ENCODE results near the gene LRRC56. TPM values are rescaled to one million over a fixed set of nuclear protein-coding genes. Genes with fewer than 3 reads are reported as not detected.
A peak's percentile ranks its signal among the peaks of the same experiment; 100 is the strongest.

The LRRC56 gene
- total RNA-seq, 1 experiment from 2014 or later = 3.4 TPM

- H3K79me1 ChIP-seq (ENCODE audit: insufficient read depth, low read depth, low read length, poor library complexity, severe bottlenecking) = no peaks in the 10 kb centered on the region
- no peak overlapping the region for H3K23ac ChIP-seq (ENCODE audit: insufficient read length, low read depth, low read length)
- DNase-seq = peak; percentile 75
- H3T11ph ChIP-seq (ENCODE audit: low read length) = no peak overlapping the region
- H3K4me1 Mint-ChIP-seq = peaks cover 11 to 28% of the 10 kb centered on the region in 2 experiments
- no peak overlapping the region for H3K18ac ChIP-seq (ENCODE audit: insufficient read length, low read depth, low read length)
- no peak overlapping the region for H2BK20ac ChIP-seq (ENCODE audit: low read depth, low read length, poor library complexity, severe bottlenecking)
- peak overlapping the region; percentile 57 to 72 for H3K4me3 Mint-ChIP-seq
- peaks cover 31% of the 10 kb centered on the region for H3K27me3 Mint-ChIP-seq (ENCODE audit: low read depth)
- no peaks in the 10 kb centered on the region for H4K20me1 ChIP-seq (ENCODE audit: control insufficient read depth, insufficient read depth, insufficient read length)
- no peak overlapping the region for H2BK12ac ChIP-seq (ENCODE audit: insufficient read length, low read depth, low read length)
- no peak overlapping the region for H2AFZ ChIP-seq (ENCODE audit: low read length)
- H2BK15ac ChIP-seq (ENCODE audit: low read depth, low read length) = no peak overlapping the region
- H3K79me2 ChIP-seq (ENCODE audit: insufficient read depth, low read length) = no peaks in the 10 kb centered on the region
- peak overlapping the region; percentile 44 for H3K4me2 ChIP-seq (ENCODE audit: insufficient read depth, insufficient read length, low read length)
- WGBS (ENCODE audit: extremely low coverage, insufficient read length, low lambda C conversion rate) = no CpG with 5 or more reads among the region's 18 CpGs
- no peak overlapping the region for H4K8ac ChIP-seq (replicated peaks; ENCODE audit: insufficient read length, low read depth, low read length)
- TF ChIP-seq, protein P1, sequence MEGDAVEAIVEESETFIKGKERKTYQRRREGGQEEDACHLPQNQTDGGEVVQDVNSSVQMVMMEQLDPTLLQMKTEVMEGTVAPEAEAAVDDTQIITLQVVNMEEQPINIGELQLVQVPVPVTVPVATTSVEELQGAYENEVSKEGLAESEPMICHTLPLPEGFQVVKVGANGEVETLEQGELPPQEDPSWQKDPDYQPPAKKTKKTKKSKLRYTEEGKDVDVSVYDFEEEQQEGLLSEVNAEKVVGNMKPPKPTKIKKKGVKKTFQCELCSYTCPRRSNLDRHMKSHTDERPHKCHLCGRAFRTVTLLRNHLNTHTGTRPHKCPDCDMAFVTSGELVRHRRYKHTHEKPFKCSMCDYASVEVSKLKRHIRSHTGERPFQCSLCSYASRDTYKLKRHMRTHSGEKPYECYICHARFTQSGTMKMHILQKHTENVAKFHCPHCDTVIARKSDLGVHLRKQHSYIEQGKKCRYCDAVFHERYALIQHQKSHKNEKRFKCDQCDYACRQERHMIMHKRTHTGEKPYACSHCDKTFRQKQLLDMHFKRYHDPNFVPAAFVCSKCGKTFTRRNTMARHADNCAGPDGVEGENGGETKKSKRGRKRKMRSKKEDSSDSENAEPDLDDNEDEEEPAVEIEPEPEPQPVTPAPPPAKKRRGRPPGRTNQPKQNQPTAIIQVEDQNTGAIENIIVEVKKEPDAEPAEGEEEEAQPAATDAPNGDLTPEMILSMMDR (conservative IDR thresholded peaks at IDR 0.05) = no peak
- H4K5ac ChIP-seq (ENCODE audit: insufficient read length, low read depth, low read length) = no peak overlapping the region
- H3K36me3 Mint-ChIP-seq (ENCODE audit: insufficient read depth in 1 of 3, low read depth in 3 of 3) = peaks cover 2 to 11% (median 4%) of the 10 kb centered on the region in 3 experiments; a peak in 5 of 7 replicates
- H3K4ac ChIP-seq (ENCODE audit: low read depth, low read length) = no peak overlapping the region
- H3K14ac ChIP-seq (ENCODE audit: insufficient read depth, low read length) = no peak overlapping the region
- H3K56ac ChIP-seq (ENCODE audit: insufficient read length, low read depth, low read length) = no peak overlapping the region
- H3K27ac ChIP-seq (ENCODE audit: insufficient read length, low read depth, low read length) = no peak overlapping the region
- no peaks in the 10 kb centered on the region for H3K9me3 ChIP-seq (ENCODE audit: control insufficient read depth, low read depth, low read length)
- no peak overlapping the region for H2AK5ac ChIP-seq (ENCODE audit: insufficient read length, low read length)
- H4K91ac ChIP-seq (ENCODE audit: insufficient read length, low read depth, low read length) = no peak overlapping the region
- no peak overlapping the region for H2BK5ac ChIP-seq (ENCODE audit: insufficient read length, low read length)
- H3K9ac ChIP-seq (ENCODE audit: extremely low read depth, insufficient read length, low read length) = no peak overlapping the region
- no peaks in the 10 kb centered on the region for H3K4me1 ChIP-seq (ENCODE audit: insufficient read depth, low read length)
- H3K27me3 ChIP-seq (ENCODE audit: insufficient read depth, low read length) = peaks cover 5% of the 10 kb centered on the region; the same call in 1 of the 2 replicates
- H3K23me2 ChIP-seq (ENCODE audit: insufficient read length, low read depth, low read length, poor library complexity, severe bottlenecking) = peaks cover 12% of the 10 kb centered on the region
- H3K9me3 Mint-ChIP-seq = no peaks in the 10 kb centered on the region; a peak in 2 of 5 replicates
- H2BK120ac ChIP-seq (ENCODE audit: low read depth, low read length, poor library complexity, severe bottlenecking) = no peak overlapping the region
- H3K27ac Mint-ChIP-seq = peak overlapping the region in 2 of 3 experiments; percentile 14 to 82; a peak in 3 of 7 replicates
Observed at GRCh38 chr11:559712-560304, 22.5 kb downstream of the LRRC56 start.
